T-cell (primary cell): Measurements from ENCODE around the gene RUNX2. TPM values are rescaled to one million over a fixed set of nuclear protein-coding genes. Genes with fewer than 3 reads are reported as not detected.
"Not testable (repeated sequence)": the region's sequence is repeated elsewhere in the genome, so short reads cannot be mapped to it uniquely, and the experiment has no call there.

Experiments
- ATAC-seq, 4 experiments: fragments of 200-7000 bp in 3 of 4; fragments of 150-1000 bp in 1 of 4; cut with Tn5 transposase; replicated peaks in 1 of 4; 1 replicate in 3 of 4; 2 replicates in 1 of 4; pipeline ENCODE4 v1.10.0; 2021; ENCODE audit warnings: moderate library complexity in 3 of 4, mild to moderate bottlenecking in 2 of 4, moderate number of reproducible peaks in 1 of 4
- CTCF ChIA-PET, 2 donors: fragments of 300-600 bp; sonication (Branson Sonifier 250); formaldehyde crosslinking; loops; one replicate each; lab custom pipeline; 2022; ENCODE audit warnings: antibody characterized with exemption in 2 of 2; lab: Charles Lee
- POLR2A ChIA-PET, 2 donors: fragments of 300-600 bp; sonication (Branson Sonifier 250); formaldehyde crosslinking; loops; one replicate each; lab custom pipeline; 2022; ENCODE audit warnings: antibody characterized with exemption in 2 of 2; lab: Charles Lee
- DNase-seq, 35 experiments: peaks; one replicate each; pipeline versions ENCODE4 v3.0.0 to v3.0.0-alpha.2; 2013 to 2023
- H3K27ac ChIP-seq: one replicate; pipeline ENCODE4 v1.5.1; 2013; ENCODE audit warnings: low read length
- H3K27me3 ChIP-seq, 2 experiments: replicated peaks in 1 of 2; 1 replicate in 1 of 2; 2 replicates in 1 of 2; pipeline versions ENCODE4 v1.6.1 to v1.7.0; 2013; ENCODE audit warnings: low read length in 1 of 2, mixed read lengths in 1 of 2; ENCODE audit not compliant: control insufficient read depth in 2 of 2, insufficient read depth in 2 of 2; ENCODE audit errors: extremely low read depth in 1 of 2
- H3K36me3 ChIP-seq, 2 donors: 1 replicate in 1 of 2; 2 replicates in 1 of 2; pipeline versions ENCODE4 v1.6.1 to v1.7.0; 2013; ENCODE audit warnings: low read length in 1 of 2; ENCODE audit not compliant: control insufficient read depth in 2 of 2, insufficient read depth in 1 of 2; ENCODE audit errors: extremely low read depth in 1 of 2
- H3K4me1 ChIP-seq, 2 experiments: 1 replicate in 1 of 2; 2 replicates in 1 of 2; pipeline versions ENCODE4 v1.6.1 to v1.7.0; 2013; ENCODE audit warnings: low read length in 2 of 2, mixed read lengths in 1 of 2; ENCODE audit not compliant: insufficient read depth in 2 of 2, control insufficient read depth in 1 of 2; ENCODE audit errors: extremely low read depth in 1 of 2
- H3K4me3 ChIP-seq, 2 donors: 1 replicate in 1 of 2; 2 replicates in 1 of 2; pipeline versions ENCODE4 v1.5.1 to v1.7.0; 2013; ENCODE audit warnings: mild to moderate bottlenecking in 2 of 2, low read length in 1 of 2, moderate library complexity in 1 of 2; ENCODE audit not compliant: control insufficient read depth in 1 of 2; ENCODE audit errors: extremely low read depth in 1 of 2
- H3K9me3 ChIP-seq: 2 replicates; pipeline ENCODE4 v1.7.0; 2013
- H3K27ac Mint-ChIP-seq, 2 donors: one replicate each; pipeline ENCODE4 v1.8.0; 2020 to 2021; ENCODE audit warnings: mild to moderate bottlenecking in 2 of 2, mixed read lengths in 2 of 2
- H3K27me3 Mint-ChIP-seq, 2 donors: one replicate each; pipeline ENCODE4 v1.8.0; 2021 to 2022; ENCODE audit warnings: mixed read lengths in 2 of 2
- H3K36me3 Mint-ChIP-seq: one replicate; pipeline ENCODE4 v1.8.0; 2021; ENCODE audit warnings: mixed read lengths
- H3K4me1 Mint-ChIP-seq, 3 donors: one replicate each; pipeline ENCODE4 v1.8.0; 2020 to 2022; ENCODE audit warnings: mixed read lengths in 3 of 3, mild to moderate bottlenecking in 1 of 3
- H3K4me3 Mint-ChIP-seq, 3 donors: one replicate each; pipeline ENCODE4 v1.8.0; 2020 to 2022; ENCODE audit warnings: mild to moderate bottlenecking in 3 of 3, mixed read lengths in 3 of 3, moderate library complexity in 3 of 3
- H3K9me3 Mint-ChIP-seq, 3 donors: one replicate each; pipeline ENCODE4 v1.8.0; 2020 to 2022; ENCODE audit warnings: mixed read lengths in 3 of 3
- WGBS: methylation state at CpG from one replicate; pipeline ENCODE4 v1.1.5; 2013; ENCODE audit warnings: missing lambda C conversion rate; ENCODE audit not compliant: insufficient coverage; 5-methylcytosine and 5-hydroxymethylcytosine counted together
- total RNA-seq, 35 experiments: library from RNA in 6 of 35; stranded (reverse) in 6 of 35; fragments of 120-200 nt in 1 of 35; gene quantifications; one replicate each; pipeline versions ENCODE4 v1.2.1 to v1.2.4 and lab custom pipeline; 2013 to 2026

Gene RUNX2
- total RNA-seq, 5 donors from 2014 or later (not counting 1 experiment from before 2014, with no cell fraction given): 14.4 to 31.8 (median 22.4) TPM

GRCh38 chr6:45666846-45667245 is 338.7 kb downstream of the RUNX2 start:
- Mint-ChIP-seq H3K4me3 (no peak overlapping the region), H3K4me1 (peaks cover 17 to 31% (median 25%) of the 10 kb centered on the region in 3 donors), H3K27ac (no peak overlapping the region), H3K9me3 (no peaks in the 10 kb centered on the region), H3K36me3 (no peaks in the 10 kb centered on the region), H3K27me3 (peaks cover 12 to 13% of the 10 kb centered on the region in 2 donors)
- ChIA-PET POLR2A (no interaction called here), CTCF (interaction anchor here in 1 of 2 donors (0.8 kb wide), 1 partner anchor 117 kb away, joined by 3 read pairs; no protein-coding TSS in a partner anchor)
- ATAC-seq (no peak), DNase-seq (no peak)
- 100% methylated on average over 1 of the region's 3 CpGs for WGBS
- Histone ChIP-seq H3K27me3 (peaks cover 0 to 20% of the 10 kb centered on the region in 2 experiments), H3K4me1 (peaks cover 2 to 20% of the 10 kb centered on the region in 2 experiments), H3K27ac (no peak overlapping the region), H3K36me3 (no peaks in the 10 kb centered on the region), H3K4me3 (no peak overlapping the region), H3K9me3 (no peaks in the 10 kb centered on the region)

- H3K27me3 ChIP-seq: peaks cover 0 to 20% of the 10 kb centered on the region in 2 experiments
- ATAC-seq (no peak), DNase-seq (no peak)
- ChIA-PET POLR2A (no interaction called here), CTCF (no interaction called here)
- H3K4me1 ChIP-seq: peaks cover 2 to 20% of the 10 kb centered on the region in 2 experiments
- H3K9me3 ChIP-seq: no peaks in the 10 kb centered on the region
- H3K9me3 Mint-ChIP-seq: no peaks in the 10 kb centered on the region
- peaks cover 17 to 31% (median 25%) of the 10 kb centered on the region in 3 donors for H3K4me1 Mint-ChIP-seq
- H3K4me3 Mint-ChIP-seq: no peak overlapping the region
- no peak overlapping the region for H3K27ac ChIP-seq
- no peak overlapping the region for H3K4me3 ChIP-seq
- peaks cover 12 to 13% of the 10 kb centered on the region in 2 donors for H3K27me3 Mint-ChIP-seq
- no peak overlapping the region for H3K27ac Mint-ChIP-seq
- no peaks in the 10 kb centered on the region for H3K36me3 ChIP-seq
- whole genome bisulfite sequencing: 89% methylated on average over 6 of the region's 6 CpGs
- H3K36me3 Mint-ChIP-seq: no peaks in the 10 kb centered on the region
These were observed 339.2 kb downstream of the RUNX2 start for GRCh38 chr6:45667300-45667699.

GRCh38 chr6:45667766-45668165 is 339.6 kb downstream of the RUNX2 start:
- peaks cover 2 to 20% of the 10 kb centered on the region in 2 experiments for H3K4me1 ChIP-seq
- ChIA-PET CTCF (no interaction called here), POLR2A (no interaction called here)
- no peaks in the 10 kb centered on the region for H3K9me3 ChIP-seq
- no peak overlapping the region for H3K27ac Mint-ChIP-seq
- peaks cover 0 to 16% of the 10 kb centered on the region in 2 experiments for H3K27me3 ChIP-seq
- H3K27ac ChIP-seq: no peak overlapping the region
- H3K4me3 ChIP-seq: no peak overlapping the region
- ATAC-seq: no peak
- H3K4me3 Mint-ChIP-seq: no peak overlapping the region
- peaks cover 17 to 28% (median 24%) of the 10 kb centered on the region in 3 donors for H3K4me1 Mint-ChIP-seq
- H3K9me3 Mint-ChIP-seq: no peaks in the 10 kb centered on the region
- H3K36me3 Mint-ChIP-seq: no peaks in the 10 kb centered on the region
- H3K27me3 Mint-ChIP-seq: peaks cover 9 to 10% of the 10 kb centered on the region in 2 donors
- 92% methylated on average over 5 of the region's 5 CpGs for WGBS
- no peak for DNase-seq
- no peaks in the 10 kb centered on the region for H3K36me3 ChIP-seq

- Mint-ChIP-seq H3K9me3 (no peaks in the 10 kb centered on the region), H3K4me1 (peaks cover 17 to 26% (median 22%) of the 10 kb centered on the region in 3 donors), H3K4me3 (no peak overlapping the region), H3K27me3 (peaks cover 7 to 8% of the 10 kb centered on the region in 2 donors), H3K27ac (no peak overlapping the region), H3K36me3 (no peaks in the 10 kb centered on the region)
- no peaks in the 10 kb centered on the region for H3K36me3 ChIP-seq
- POLR2A ChIA-PET: no interaction called here
- H3K4me1 ChIP-seq: peaks cover 2 to 16% of the 10 kb centered on the region in 2 experiments
- no peaks in the 10 kb centered on the region for H3K9me3 ChIP-seq
- no peak overlapping the region for H3K27ac ChIP-seq
- no peak overlapping the region for H3K4me3 ChIP-seq
- peaks cover 0 to 10% of the 10 kb centered on the region in 2 experiments for H3K27me3 ChIP-seq
- 96% methylated on average over 7 of the region's 9 CpGs for WGBS
- CTCF ChIA-PET: no interaction called here
- DNase-seq (no peak), ATAC-seq (no peak)
These were observed 340.6 kb downstream of the RUNX2 start for GRCh38 chr6:45668705-45669104.

GRCh38 chr6:45673167-45673566 is 345.0 kb downstream of the RUNX2 start:
- WGBS: no CpG with 5 or more reads among the region's 6 CpGs
- DNase-seq, H3K4me3 Mint-ChIP-seq, H3K36me3 ChIP-seq, H3K27me3 ChIP-seq, POLR2A ChIA-PET, H3K4me3 ChIP-seq, H3K27ac ChIP-seq, ATAC-seq, H3K9me3 Mint-ChIP-seq, CTCF ChIA-PET, H3K36me3 Mint-ChIP-seq, H3K27me3 Mint-ChIP-seq, H3K9me3 ChIP-seq, H3K27ac Mint-ChIP-seq: not testable (repeated sequence)
- H3K4me1 ChIP-seq: peaks cover 25 to 31% of the 10 kb centered on the region in 2 experiments
- peaks cover 15 to 32% (median 31%) of the 10 kb centered on the region in 3 donors for H3K4me1 Mint-ChIP-seq

- peaks cover 15 to 42% (median 36%) of the 10 kb centered on the region in 3 donors for H3K4me1 Mint-ChIP-seq
- peaks cover 25 to 32% of the 10 kb centered on the region in 2 experiments for H3K4me1 ChIP-seq
- H3K9me3 ChIP-seq, ATAC-seq, POLR2A ChIA-PET, H3K27me3 ChIP-seq, H3K36me3 Mint-ChIP-seq, H3K27ac Mint-ChIP-seq, H3K27ac ChIP-seq, H3K36me3 ChIP-seq, H3K9me3 Mint-ChIP-seq, CTCF ChIA-PET, H3K27me3 Mint-ChIP-seq, H3K4me3 ChIP-seq, H3K4me3 Mint-ChIP-seq, DNase-seq: not testable (repeated sequence)
- WGBS: 94% methylated on average over 11 of the region's 14 CpGs
These were observed 347.0 kb downstream of the RUNX2 start for GRCh38 chr6:45675166-45675565.
